ENCODE data around the gene ARHGEF33. TPM values are rescaled to one million over a fixed set of nuclear protein-coding genes. Genes with fewer than 3 reads are reported as not detected.

The ARHGEF33 gene
- total and polyA plus RNA-seq, 2 of the 13 experiments (the other 11 are each of a cell fraction or from before 2014, with no cell fraction given) = 0.04 TPM; not detected in 1

GRCh38 chr2:38947241-38948239 is 57.9 kb downstream of the ARHGEF33 start (continued):
- TF ChIP-seq ZNF318 (CRISPR knock-in tag; IDR thresholded peaks at IDR 0.05) = no peak
- no peak for TF ChIP-seq SIX4 (CRISPR knock-in tag; IDR thresholded peaks at IDR 0.05)
- TF ChIP-seq MAFK (conservative IDR thresholded peaks at IDR 0.05 in 1 of 2, IDR thresholded peaks at IDR 0.05 in 1 of 2; ENCODE audit: low read length in 2 of 2) = peak; percentile 51 to 60; a peak in 3 of 4 replicates
- TF ChIP-seq FOXK1 (CRISPR knock-in tag; IDR thresholded peaks at IDR 0.05; ENCODE audit: borderline replicate concordance, low read depth) = no peak
- 0 out of 2 replicates have a peak, but pooled peaks have one; percentile 16 for TF ChIP-seq DPF2 (CRISPR knock-in tag; IDR thresholded peaks at IDR 0.05; ENCODE audit: borderline replicate concordance, low read depth)
- peak; percentile 53; the same call in 1 of the 2 replicates for TF ChIP-seq MIXL1 (CRISPR knock-in tag; IDR thresholded peaks at IDR 0.05)
- TF ChIP-seq KLF16 (CRISPR knock-in tag; IDR thresholded peaks at IDR 0.05) = peak in 1 of 2 experiments; percentile 77; a peak in 2 of 4 replicates
- TF ChIP-seq TP53 (CRISPR knock-in tag; conservative IDR thresholded peaks at IDR 0.05) = no peak
- TF ChIP-seq FOXM1 (CRISPR knock-in tag; IDR thresholded peaks at IDR 0.05) = no peak
- TF ChIP-seq HNF4G (IDR thresholded peaks at IDR 0.05; ENCODE audit: borderline replicate concordance, low read depth, low read length) = no peak
- TF ChIP-seq HNF4G (CRISPR knock-in tag; IDR thresholded peaks at IDR 0.05; ENCODE audit: borderline replicate concordance, low read depth) = no peak
- TF ChIP-seq ZNF646 (CRISPR knock-in tag; IDR thresholded peaks at IDR 0.05) = no peak
